ENCODE results near the gene CD53. TPM values are rescaled to one million over a fixed set of nuclear protein-coding genes. Genes with fewer than 3 reads are reported as not detected.

Gene CD53
- total RNA-seq, 1 experiment from 2014 or later: 0.49 TPM

GRCh38 chr1:110890474-110891196 lies 17.7 kb downstream of the CD53 start:
- in situ Hi-C loops (cut with HindIII; ENCODE audit: low pct_unique_long_range_greater_than_20kb, low sequenced_read_pairs) (no loop called here), intact Hi-C loops (cut with micrococcal nuclease; ENCODE audit: unreplicated experiment) (no loop called here)
- H3K9me3 ChIP-seq (ENCODE audit: control insufficient read depth, insufficient read depth, low read depth, low read length): no peaks in the 10 kb centered on the region
- H3K4me1 ChIP-seq (ENCODE audit: control insufficient read depth, insufficient read depth, low read length): no peaks in the 10 kb centered on the region
- no peaks in the 10 kb centered on the region for H3K36me3 ChIP-seq (ENCODE audit: control insufficient read depth, insufficient read depth, low read length)
- ATAC-seq (no peak), DNase-seq (ENCODE audit: low read depth, low spot score) (no peak)
- ChIA-PET POLR2A (no interaction called here), CTCF (no interaction called here)
- no peak overlapping the region for H3K27ac ChIP-seq (ENCODE audit: low read length)
- no TSS peak for BruUV-seq (replicated peaks)
- TF ChIP-seq REST (IDR thresholded peaks at IDR 0.05; ENCODE audit: insufficient read depth in 1 of 2, low read depth in 2 of 2, low read length in 1 of 2) (no peak), SIN3A (IDR thresholded peaks at IDR 0.05; ENCODE audit: borderline replicate concordance, insufficient read depth, low read depth, low read length) (no peak), POLR2AphosphoS5 (IDR thresholded peaks at IDR 0.05; ENCODE audit: low read depth, low read length) (no peak), CTCF (IDR thresholded peaks at IDR 0.05) (no peak), TCF7L2 (IDR thresholded peaks at IDR 0.05; ENCODE audit: low read depth, low read length) (no peak)
- H3K27me3 ChIP-seq (ENCODE audit: control insufficient read depth, insufficient read depth, low read length): no peaks in the 10 kb centered on the region
- no peak overlapping the region for H3K4me3 ChIP-seq (ENCODE audit: low read depth in 2 of 2, low read length in 2 of 2)

DNA sequence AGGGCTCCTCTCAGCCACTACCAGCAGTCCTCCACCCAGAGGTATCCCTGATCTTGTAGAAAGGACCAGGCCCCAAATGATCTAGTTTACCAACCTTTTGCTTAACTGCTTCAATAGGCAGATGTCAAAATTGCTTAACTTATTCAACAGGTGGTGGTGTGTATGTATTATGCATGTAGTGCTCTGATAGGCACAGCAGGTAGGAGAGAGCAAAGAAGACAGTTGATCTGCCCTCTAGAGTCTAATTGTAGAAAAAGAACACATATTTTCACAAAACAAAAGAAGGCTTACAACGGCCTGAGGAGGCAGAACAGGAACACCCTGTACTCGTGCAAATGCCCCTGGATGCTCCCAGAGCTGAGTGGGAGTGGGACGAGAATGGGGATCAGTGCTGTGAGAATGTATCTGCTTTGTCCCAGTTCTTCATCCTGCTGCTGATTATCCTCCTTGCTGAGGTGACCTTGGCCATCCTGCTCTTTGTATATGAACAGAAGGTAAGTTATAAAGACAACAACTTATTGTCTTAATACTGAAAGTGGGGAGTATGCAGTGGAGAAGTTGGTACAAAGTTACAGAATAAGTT lies 21.1 kb downstream of the CD53 start:
- CTCF ChIA-PET: no interaction called here
- no peak overlapping the region for H3K27ac ChIP-seq (ENCODE audit: low read length)
- in situ Hi-C loops (cut with HindIII; ENCODE audit: low pct_unique_long_range_greater_than_20kb, low sequenced_read_pairs) (no loop called here), intact Hi-C loops (cut with micrococcal nuclease; ENCODE audit: unreplicated experiment) (no loop called here)
- H3K9me3 ChIP-seq (ENCODE audit: control insufficient read depth, insufficient read depth, low read depth, low read length): no peaks in the 10 kb centered on the region
- DNase-seq (ENCODE audit: low read depth, low spot score) (no peak), ATAC-seq (no peak)
- TF ChIP-seq POLR2AphosphoS5 (IDR thresholded peaks at IDR 0.05; ENCODE audit: low read depth, low read length) (no peak), SIN3A (IDR thresholded peaks at IDR 0.05; ENCODE audit: borderline replicate concordance, insufficient read depth, low read depth, low read length) (no peak)
- no TSS peak for BruUV-seq (replicated peaks)
- no peaks in the 10 kb centered on the region for H3K4me1 ChIP-seq (ENCODE audit: control insufficient read depth, insufficient read depth, low read length)
- H3K27me3 ChIP-seq (ENCODE audit: control insufficient read depth, insufficient read depth, low read length): no peaks in the 10 kb centered on the region
- no peak overlapping the region for H3K4me3 ChIP-seq (ENCODE audit: low read depth in 2 of 2, low read length in 2 of 2)
- POLR2A ChIA-PET: no interaction called here
- H3K36me3 ChIP-seq (ENCODE audit: control insufficient read depth, insufficient read depth, low read length): no peaks in the 10 kb centered on the region

- no TSS peak for BruUV-seq (replicated peaks)
- DNase-seq (ENCODE audit: low read depth, low spot score) (no peak), ATAC-seq (no peak)
- no peak overlapping the region for H3K4me3 ChIP-seq (ENCODE audit: low read depth in 2 of 2, low read length in 2 of 2)
- no peaks in the 10 kb centered on the region for H3K36me3 ChIP-seq (ENCODE audit: control insufficient read depth, insufficient read depth, low read length)
- H3K27me3 ChIP-seq (ENCODE audit: control insufficient read depth, insufficient read depth, low read length): no peaks in the 10 kb centered on the region
- intact Hi-C loops (cut with micrococcal nuclease; ENCODE audit: unreplicated experiment): no loop called here
- no peaks in the 10 kb centered on the region for H3K9me3 ChIP-seq (ENCODE audit: control insufficient read depth, insufficient read depth, low read depth, low read length)
- in situ Hi-C loops (cut with HindIII; ENCODE audit: low pct_unique_long_range_greater_than_20kb, low sequenced_read_pairs): no loop called here
- POLR2A ChIA-PET: no interaction called here
- CTCF ChIA-PET: no interaction called here
- no peak for TF ChIP-seq CTCF (IDR thresholded peaks at IDR 0.05)
- TF ChIP-seq SIN3A (IDR thresholded peaks at IDR 0.05; ENCODE audit: borderline replicate concordance, insufficient read depth, low read depth, low read length): no peak
- no peak for TF ChIP-seq TCF7L2 (IDR thresholded peaks at IDR 0.05; ENCODE audit: low read depth, low read length)
- TF ChIP-seq POLR2AphosphoS5 (IDR thresholded peaks at IDR 0.05; ENCODE audit: low read depth, low read length): no peak
- TF ChIP-seq REST (IDR thresholded peaks at IDR 0.05; ENCODE audit: insufficient read depth in 1 of 2, low read depth in 2 of 2, low read length in 1 of 2): no peak
- H3K4me1 ChIP-seq (ENCODE audit: control insufficient read depth, insufficient read depth, low read length): no peaks in the 10 kb centered on the region
- no peak overlapping the region for H3K27ac ChIP-seq (ENCODE audit: low read length)
These were observed 23.1 kb downstream of the CD53 start for GRCh38 chr1:110896090-110896489.
